Endodermal cell (in vitro differentiated cells): Measurements from ENCODE around the gene ZNF593OS. TPM values are rescaled to one million over a fixed set of nuclear protein-coding genes. Genes with fewer than 3 reads are reported as not detected.

Experiments
- DNase-seq: peaks from one replicate; pipeline ENCODE4 v3.0.0-alpha.2; 2017
- H3K27ac ChIP-seq: 2 replicates; pipeline ENCODE4 v1.5.1; 2013; ENCODE audit warnings: mild to moderate bottlenecking, low read depth, low read length, moderate library complexity
- H3K27me3 ChIP-seq: 2 replicates; pipeline ENCODE4 v1.6.1; 2013; ENCODE audit warnings: mild to moderate bottlenecking, low read length, moderate library complexity; ENCODE audit not compliant: insufficient read depth, control insufficient read depth, poor library complexity, severe bottlenecking
- H3K36me3 ChIP-seq: 2 replicates; pipeline ENCODE4 v1.7.0; 2013; ENCODE audit warnings: mild to moderate bottlenecking, low read length, moderate library complexity; ENCODE audit not compliant: control insufficient read depth, insufficient read depth
- H3K4me1 ChIP-seq: one replicate; pipeline ENCODE4 v1.7.0; 2013; ENCODE audit warnings: low read length; ENCODE audit not compliant: control insufficient read depth, insufficient read depth
- H3K4me3 ChIP-seq: 2 replicates; pipeline ENCODE4 v1.5.1; 2013; ENCODE audit warnings: mild to moderate bottlenecking, low read length, moderate library complexity
- H3K9ac ChIP-seq: 2 replicates; pipeline ENCODE4 v1.6.1; 2013; ENCODE audit warnings: mild to moderate bottlenecking, low read length, moderate library complexity; ENCODE audit not compliant: poor library complexity, severe bottlenecking; ENCODE audit errors: extremely low read depth
- H3K9me3 ChIP-seq: 2 replicates; pipeline ENCODE4 v1.6.1; 2013; ENCODE audit warnings: mild to moderate bottlenecking, low read length, moderate library complexity; ENCODE audit not compliant: control insufficient read depth
- H3K27ac Mint-ChIP-seq: 2 replicates; pipeline ENCODE4 v1.8.0; 2020; ENCODE audit warnings: mixed read lengths
- H3K27me3 Mint-ChIP-seq: 2 replicates; pipeline ENCODE4 v1.8.0; 2021; ENCODE audit warnings: mild to moderate bottlenecking, mixed read lengths; ENCODE audit not compliant: insufficient read depth
- H3K36me3 Mint-ChIP-seq: 2 replicates; pipeline ENCODE4 v1.8.0; 2020; ENCODE audit warnings: low read depth, mixed read lengths
- H3K4me1 Mint-ChIP-seq: 2 replicates; pipeline ENCODE4 v1.8.0; 2020; ENCODE audit warnings: mixed read lengths
- H3K4me3 Mint-ChIP-seq: 2 replicates; pipeline ENCODE4 v1.8.0; 2020; ENCODE audit warnings: mild to moderate bottlenecking, moderate library complexity, mixed read lengths
- H3K9me3 Mint-ChIP-seq: 2 replicates; pipeline ENCODE4 v1.8.0; 2020; ENCODE audit warnings: mild to moderate bottlenecking, mixed read lengths
- WGBS, 2 experiments: methylation state at CpG; one replicate each; pipeline versions ENCODE4 v1.1.5 to v1.1.7; 2013; ENCODE audit warnings: missing lambda C conversion rate in 2 of 2, mixed read lengths in 1 of 2; ENCODE audit not compliant: insufficient coverage in 1 of 2, insufficient read length in 1 of 2; 5-methylcytosine and 5-hydroxymethylcytosine counted together
- total RNA-seq, 2 donors: library from RNA; stranded (reverse); fragmentation: NEBNext Ultra II Directional in 1 of 2; extraction: Animal tissue kit (Norgen Biotek cat#: 25700) in 1 of 2; gene quantifications; 2 replicates in 1 of 2; 3 replicates in 1 of 2; pipeline ENCODE4 v1.2.1, GENCODE V29; 2021
- TF ChIP-seq, protein P1 (sequence below): fragments of 200-600 bp; sonication (generic); conservative IDR thresholded peaks from 2 replicates; pipeline ENCODE4 v1.5.0; 2021; ENCODE audit warnings: antibody characterized with exemption, mild to moderate bottlenecking

Gene ZNF593OS
- total RNA-seq, 2 donors from 2014 or later = not detected

DNA sequence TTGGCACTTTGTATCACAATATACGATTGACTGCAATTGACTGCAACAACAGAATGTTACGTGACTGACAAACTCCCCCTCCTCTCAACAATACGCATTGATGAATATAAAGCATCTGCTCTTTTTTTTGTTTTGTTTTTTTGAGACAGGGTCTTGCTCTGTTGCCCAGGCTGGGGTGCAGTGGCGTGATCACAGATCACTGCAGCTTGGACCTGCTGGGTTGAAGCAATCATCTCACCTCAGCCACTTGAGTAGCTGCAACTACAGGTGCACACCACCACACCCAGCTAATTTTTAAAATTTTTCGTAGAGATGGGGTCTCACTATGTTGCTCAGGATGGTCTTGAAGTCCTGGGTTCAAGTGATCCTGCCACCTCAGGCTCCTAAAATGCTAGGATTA is 41.1 kb upstream of the ZNF593OS start:
- Histone ChIP-seq H3K27me3 (no peaks in the 10 kb centered on the region), H3K4me1 (no peaks in the 10 kb centered on the region)
- TF ChIP-seq, protein P1, sequence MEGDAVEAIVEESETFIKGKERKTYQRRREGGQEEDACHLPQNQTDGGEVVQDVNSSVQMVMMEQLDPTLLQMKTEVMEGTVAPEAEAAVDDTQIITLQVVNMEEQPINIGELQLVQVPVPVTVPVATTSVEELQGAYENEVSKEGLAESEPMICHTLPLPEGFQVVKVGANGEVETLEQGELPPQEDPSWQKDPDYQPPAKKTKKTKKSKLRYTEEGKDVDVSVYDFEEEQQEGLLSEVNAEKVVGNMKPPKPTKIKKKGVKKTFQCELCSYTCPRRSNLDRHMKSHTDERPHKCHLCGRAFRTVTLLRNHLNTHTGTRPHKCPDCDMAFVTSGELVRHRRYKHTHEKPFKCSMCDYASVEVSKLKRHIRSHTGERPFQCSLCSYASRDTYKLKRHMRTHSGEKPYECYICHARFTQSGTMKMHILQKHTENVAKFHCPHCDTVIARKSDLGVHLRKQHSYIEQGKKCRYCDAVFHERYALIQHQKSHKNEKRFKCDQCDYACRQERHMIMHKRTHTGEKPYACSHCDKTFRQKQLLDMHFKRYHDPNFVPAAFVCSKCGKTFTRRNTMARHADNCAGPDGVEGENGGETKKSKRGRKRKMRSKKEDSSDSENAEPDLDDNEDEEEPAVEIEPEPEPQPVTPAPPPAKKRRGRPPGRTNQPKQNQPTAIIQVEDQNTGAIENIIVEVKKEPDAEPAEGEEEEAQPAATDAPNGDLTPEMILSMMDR = no peak

DNA sequence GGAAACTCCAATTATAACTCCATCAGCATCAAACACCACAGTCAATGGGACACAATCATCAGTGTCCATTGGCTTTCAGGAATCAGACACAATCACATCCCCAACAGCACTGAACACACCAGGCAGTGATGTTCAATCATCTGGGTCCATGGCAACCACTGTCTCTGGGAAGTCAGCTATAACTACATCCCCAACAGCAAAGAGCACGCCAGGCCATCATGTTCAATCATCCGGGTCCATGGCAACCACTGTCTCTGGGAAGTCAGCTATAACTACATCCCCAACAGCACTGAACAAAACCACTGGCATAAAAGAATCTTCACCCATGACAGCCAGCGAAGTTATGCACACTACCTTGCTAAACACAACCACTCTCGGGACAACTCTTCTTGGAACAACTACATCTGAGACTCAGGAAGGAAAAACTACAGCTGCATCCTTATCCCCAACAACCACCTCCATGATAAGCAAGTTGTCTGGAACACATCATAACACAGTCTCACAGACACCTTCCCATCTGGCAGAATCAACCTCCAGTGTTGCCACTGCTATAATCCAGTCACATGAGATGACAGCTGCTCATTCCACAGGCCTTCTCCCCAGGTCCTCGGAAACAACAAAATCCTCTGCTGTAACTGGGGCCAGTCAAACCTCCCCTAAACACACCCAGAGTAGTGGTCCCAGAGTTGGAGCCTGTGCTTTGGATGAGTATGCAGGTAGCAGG is 38.7 kb upstream of the ZNF593OS start:
- no peaks in the 10 kb centered on the region for H3K36me3 Mint-ChIP-seq
- H3K4me1 ChIP-seq = no peaks in the 10 kb centered on the region
- H3K36me3 ChIP-seq = no peaks in the 10 kb centered on the region
- H3K27me3 ChIP-seq = no peaks in the 10 kb centered on the region
- no peaks in the 10 kb centered on the region for H3K4me1 Mint-ChIP-seq
- no peak overlapping the region for H3K9ac ChIP-seq
- no peak overlapping the region for H3K4me3 Mint-ChIP-seq
- H3K27me3 Mint-ChIP-seq = peaks cover 10% of the 10 kb centered on the region
- no peak overlapping the region for H3K4me3 ChIP-seq
- 90 to 100% methylated on average over 2 to 5 of the region's 5 CpGs for WGBS, 2 experiments
- no peak for DNase-seq
- H3K9me3 Mint-ChIP-seq = no peaks in the 10 kb centered on the region
- TF ChIP-seq, protein P1 = no peak
- H3K27ac Mint-ChIP-seq = no peak overlapping the region
- H3K27ac ChIP-seq = no peak overlapping the region
- no peaks in the 10 kb centered on the region for H3K9me3 ChIP-seq

More for the DNA sequence above, 41.1 kb upstream of the ZNF593OS start:
- peaks cover 7% of the 10 kb centered on the region for H3K27me3 Mint-ChIP-seq
- H3K4me1 Mint-ChIP-seq = no peaks in the 10 kb centered on the region
- H3K9me3 Mint-ChIP-seq = no peaks in the 10 kb centered on the region
- DNase-seq = no peak
- H3K4me3 ChIP-seq = no peak overlapping the region
- WGBS, 2 experiments = 81 to 92% methylated on average over 3 to 5 of the region's 5 CpGs
- no peak overlapping the region for H3K9ac ChIP-seq
- no peak overlapping the region for H3K27ac Mint-ChIP-seq
- no peak overlapping the region for H3K4me3 Mint-ChIP-seq
- no peak overlapping the region for H3K27ac ChIP-seq
- no peaks in the 10 kb centered on the region for H3K36me3 Mint-ChIP-seq
- H3K9me3 ChIP-seq = no peaks in the 10 kb centered on the region
- H3K36me3 ChIP-seq = no peaks in the 10 kb centered on the region

DNA sequence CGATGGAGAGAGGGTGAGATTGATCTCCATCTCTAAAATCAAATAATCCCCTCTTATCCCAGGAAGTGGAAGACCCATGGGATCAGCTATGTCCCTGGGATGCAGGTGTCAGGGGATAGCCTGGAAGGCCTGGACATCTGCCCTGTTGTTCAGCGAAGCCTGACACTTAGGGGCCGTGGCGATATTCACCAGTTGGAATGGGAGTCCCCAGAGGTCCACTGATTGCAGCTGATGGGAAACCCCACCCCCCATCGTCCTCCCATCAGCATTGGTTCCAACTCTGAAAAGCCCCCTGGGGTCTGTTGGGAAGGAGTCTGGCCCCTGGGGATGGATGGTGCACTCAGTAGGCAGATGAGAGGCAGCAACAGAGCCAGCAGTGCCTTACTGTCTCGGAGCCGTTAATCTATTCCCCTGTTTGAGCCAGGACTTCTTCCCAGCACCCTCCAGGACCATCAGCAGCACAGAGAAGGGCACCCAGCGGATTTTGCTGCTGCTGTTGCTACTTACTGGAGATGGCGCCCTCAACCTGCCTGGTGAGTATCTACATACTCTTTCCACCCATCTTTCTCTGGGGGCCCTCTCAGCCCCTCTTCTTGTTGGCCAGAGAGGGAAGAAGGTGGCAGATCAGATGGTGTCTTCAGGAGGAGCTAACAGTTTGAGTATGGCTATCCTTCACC is 32.1 kb upstream of the ZNF593OS start:
- Mint-ChIP-seq H3K27me3 (peaks cover 9% of the 10 kb centered on the region), H3K36me3 (no peaks in the 10 kb centered on the region), H3K9me3 (no peaks in the 10 kb centered on the region), H3K4me3 (no peak overlapping the region), H3K4me1 (peaks cover 11% of the 10 kb centered on the region), H3K27ac (no peak overlapping the region)
- peak; percentile 69 for DNase-seq
- Histone ChIP-seq H3K27ac (no peak overlapping the region), H3K27me3 (no peaks in the 10 kb centered on the region), H3K4me3 (no peak overlapping the region), H3K9ac (no peak overlapping the region), H3K9me3 (no peaks in the 10 kb centered on the region), H3K36me3 (no peaks in the 10 kb centered on the region), H3K4me1 (no peaks in the 10 kb centered on the region)
- TF ChIP-seq, protein P1 = peak; percentile 58
- WGBS, 2 experiments = 73 to 76% methylated on average over 4 to 9 of the region's 9 CpGs
